ENCODE results near the gene GRK6. TPM values are rescaled to one million over a fixed set of nuclear protein-coding genes. Genes with fewer than 3 reads are reported as not detected.

GRK6 gene
- 31.7 and 34.5 TPM in 2 replicates for total RNA-seq

GRCh38 chr5:177426566-177427210 lies at the start of gene GRK6:
TSS of gene GRK6 (plus strand) at chr5:177426676. CDS start at chr5:177426846, 170 bp downstream.

GRCh38 chr5:177384134-177384533 lies 42.3 kb upstream of the GRK6 start, which contains the start of gene SLC34A1:
TSS of gene SLC34A1 (plus strand) at chr5:177384434. CDS start at chr5:177385742, 1,308 bp downstream.

GRCh38 chr5:177399997-177400868 lies 26.2 kb upstream of the GRK6 start, which contains the start of gene PFN3:
TSS of gene PFN3 (minus strand) at chr5:177400661. CDS start at chr5:177400576, 85 bp downstream.

GRCh38 chr5:177409043-177409801 lies 17.3 kb upstream of the GRK6 start, which contains the start of gene F12:
TSS of gene F12 (minus strand) at chr5:177409564. CDS start at chr5:177409527, 37 bp downstream.

DNA sequence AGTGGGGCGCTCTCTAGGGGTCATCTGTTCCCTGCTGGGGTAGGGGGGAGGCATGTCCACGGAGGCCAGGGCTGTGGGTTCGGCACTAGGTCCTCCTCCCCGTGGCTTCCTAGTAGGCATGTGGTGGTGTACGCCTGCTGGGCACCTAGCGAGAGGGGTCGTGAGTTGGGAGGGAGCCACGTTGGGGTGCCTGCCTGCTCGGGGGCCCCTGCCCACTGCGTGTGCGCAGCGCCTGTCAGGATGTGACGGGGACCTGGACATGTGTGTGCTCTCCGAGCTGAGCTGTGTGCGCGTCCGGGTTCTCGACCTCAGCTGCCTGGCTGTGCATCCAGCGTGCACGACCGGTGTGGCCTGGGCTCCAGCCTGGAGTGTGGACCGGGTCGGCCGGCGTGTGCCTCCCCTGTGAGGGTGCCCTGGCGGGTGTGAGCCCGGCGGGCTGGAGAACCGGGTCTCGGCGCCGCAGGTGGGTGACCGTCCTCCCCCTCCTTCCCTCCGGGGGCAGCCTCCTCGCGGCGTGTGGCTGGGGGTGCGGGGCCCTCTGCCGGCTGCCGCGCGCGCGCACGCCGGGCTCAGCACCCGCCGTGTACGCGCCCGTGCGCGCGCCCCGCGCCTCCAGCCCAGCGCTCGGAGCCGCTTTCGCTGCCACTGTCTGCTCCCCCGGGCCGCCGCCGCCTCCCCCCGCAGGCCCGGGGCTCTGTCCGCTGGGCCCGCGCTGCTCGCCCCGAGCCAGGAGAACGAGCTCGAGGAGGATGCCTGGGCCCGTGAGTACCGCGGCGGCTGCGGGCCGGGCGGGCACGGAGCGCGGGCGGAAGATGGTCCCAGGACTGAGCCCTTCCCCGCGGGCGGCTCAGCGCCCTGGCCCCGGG lies 20.0 kb downstream of the GRK6 start, which contains the start of gene PRR7:
Gene PRR7 (plus strand): TSS at position 615 of the 866 bp plus-strand sequence. CDS start 8,254 bp downstream, outside the sequence.

GRCh38 chr5:177473443-177474001 lies 47.0 kb downstream of the GRK6 start, which contains the start of gene DBN1:
TSS of gene DBN1 (minus strand) at chr5:177473634. CDS start at chr5:177473521, 113 bp downstream.

Other genes with a start within 250 kb of the GRK6 start
- 21.5 and 22.0 TPM in 2 replicates for gene RAB24, start 123.0 kb upstream of the GRK6 start, total RNA-seq
- 230 and 248 TPM in 2 replicates for gene PRELID1, start 122.9 kb upstream of the GRK6 start, total RNA-seq
- gene MXD3, start 114.8 kb upstream of the GRK6 start, total RNA-seq, result 81.2 and 89.0 TPM in 2 replicates
- 253 and 263 TPM in 2 replicates for gene LMAN2, start 75.0 kb upstream of the GRK6 start, total RNA-seq
- gene RGS14, start 68.8 kb upstream of the GRK6 start, total RNA-seq, result 5.1 and 13.1 TPM in 2 replicates
- gene SLC34A1, start 42.2 kb upstream of the GRK6 start, total RNA-seq, result not detected in 2 replicates
- not detected in 2 replicates for gene PFN3, start 26.0 kb upstream of the GRK6 start, total RNA-seq
- 0.74 and 1.0 TPM in 2 replicates for gene F12, start 17.1 kb upstream of the GRK6 start, total RNA-seq
- 15.9 and 21.5 TPM in 2 replicates for gene PRR7, start 20.1 kb downstream of the GRK6 start, total RNA-seq
- 224 and 238 TPM in 2 replicates for gene DBN1, start 47.0 kb downstream of the GRK6 start, total RNA-seq
- gene PDLIM7, start 70.9 kb downstream of the GRK6 start, total RNA-seq, result 198 and 220 TPM in 2 replicates
- gene DOK3, start 83.2 kb downstream of the GRK6 start, total RNA-seq, result 0.17 and 0.74 TPM in 2 replicates
- 136 and 137 TPM in 2 replicates for gene DDX41, start 90.3 kb downstream of the GRK6 start, total RNA-seq
- gene FAM193B, start 127.9 kb downstream of the GRK6 start, total RNA-seq, result 16.0 and 22.0 TPM in 2 replicates
- gene TMED9, start 165.5 kb downstream of the GRK6 start, total RNA-seq, result 139 and 146 TPM in 2 replicates
- 40.7 and 43.5 TPM in 2 replicates for gene B4GALT7, start 173.5 kb downstream of the GRK6 start, total RNA-seq

Data from bronchus fibroblast of lung (primary cell).